Measurements from ENCODE around the gene CRELD2.

The CRELD2 gene

GRCh38 chr22:49909476-49910205, 8.8 kb upstream of the CRELD2 start:
- TF ChIP-seq SIN3A (IDR thresholded peaks at IDR 0.05; ENCODE audit: borderline replicate concordance, insufficient read depth, low read length) (no peak), REST (IDR thresholded peaks at IDR 0.05; ENCODE audit: insufficient read depth in 1 of 2, low read depth in 2 of 2, low read length in 2 of 2) (no peak), POLR2AphosphoS5 (IDR thresholded peaks at IDR 0.05; ENCODE audit: low read depth, low read length) (no peak), FOXP2 (optimal IDR thresholded peaks at IDR 0.05; ENCODE audit: borderline replicate concordance, extremely low read depth, extremely low read length, insufficient read depth) (no peak), TAF1 (IDR thresholded peaks at IDR 0.05; ENCODE audit: borderline replicate concordance, insufficient read depth, low read length) (no peak)

GRCh38 chr22:49910229-49911155, 7.9 kb upstream of the CRELD2 start:
- TF ChIP-seq POLR2AphosphoS5 (IDR thresholded peaks at IDR 0.05; ENCODE audit: low read depth, low read length) (no peak), FOXP2 (optimal IDR thresholded peaks at IDR 0.05; ENCODE audit: borderline replicate concordance, extremely low read depth, extremely low read length, insufficient read depth) (no peak), TAF1 (IDR thresholded peaks at IDR 0.05; ENCODE audit: borderline replicate concordance, insufficient read depth, low read length) (no peak), SIN3A (IDR thresholded peaks at IDR 0.05; ENCODE audit: borderline replicate concordance, insufficient read depth, low read length) (no peak), REST (IDR thresholded peaks at IDR 0.05; ENCODE audit: insufficient read depth in 1 of 2, low read depth in 2 of 2, low read length in 2 of 2) (no peak)

GRCh38 chr22:49911881-49912625, 6.4 kb upstream of the CRELD2 start:
- no peak for TF ChIP-seq SIN3A (IDR thresholded peaks at IDR 0.05; ENCODE audit: borderline replicate concordance, insufficient read depth, low read length)
- no peak for TF ChIP-seq POLR2AphosphoS5 (IDR thresholded peaks at IDR 0.05; ENCODE audit: low read depth, low read length)
- no peak for TF ChIP-seq FOXP2 (optimal IDR thresholded peaks at IDR 0.05; ENCODE audit: borderline replicate concordance, extremely low read depth, extremely low read length, insufficient read depth)
- TF ChIP-seq REST (IDR thresholded peaks at IDR 0.05; ENCODE audit: insufficient read depth in 1 of 2, low read depth in 2 of 2, low read length in 2 of 2) = no peak
- no peak for TF ChIP-seq TAF1 (IDR thresholded peaks at IDR 0.05; ENCODE audit: borderline replicate concordance, insufficient read depth, low read length)

- TF ChIP-seq REST (IDR thresholded peaks at IDR 0.05; ENCODE audit: insufficient read depth in 1 of 2, low read depth in 2 of 2, low read length in 2 of 2) (no peak), FOXP2 (optimal IDR thresholded peaks at IDR 0.05; ENCODE audit: borderline replicate concordance, extremely low read depth, extremely low read length, insufficient read depth) (no peak), TAF1 (IDR thresholded peaks at IDR 0.05; ENCODE audit: borderline replicate concordance, insufficient read depth, low read length) (no peak), SIN3A (IDR thresholded peaks at IDR 0.05; ENCODE audit: borderline replicate concordance, insufficient read depth, low read length) (no peak), POLR2AphosphoS5 (IDR thresholded peaks at IDR 0.05; ENCODE audit: low read depth, low read length) (no peak)
These were observed 5.4 kb upstream of the CRELD2 start for GRCh38 chr22:49913026-49913425.

Measured in PFSK-1 (cell line).